Measurements from ENCODE around the gene GRIN2C.

Gene GRIN2C

GRCh38 chr17:74795327-74796020, 64.2 kb downstream of the GRIN2C start:
- Histone ChIP-seq H3K27me3 (ENCODE audit: insufficient read depth, low read length, poor library complexity) (no peaks in the 10 kb centered on the region), H3K79me2 (ENCODE audit: insufficient read depth, low read length) (no peaks in the 10 kb centered on the region), H3K9me3 (ENCODE audit: insufficient read depth, low read length, severe bottlenecking) (no peaks in the 10 kb centered on the region), H3K4me1 (ENCODE audit: insufficient read depth, low read length) (no peaks in the 10 kb centered on the region), H3K27ac (ENCODE audit: low read length) (no peak overlapping the region), H3K9ac (ENCODE audit: low read depth, low read length) (no peak overlapping the region), H3K4me2 (ENCODE audit: insufficient read depth, low read length) (no peak overlapping the region), H3K36me3 (ENCODE audit: insufficient read depth, low read length) (peaks cover 44% of the 10 kb centered on the region), H4K20me1 (ENCODE audit: insufficient read depth, low read length) (no peaks in the 10 kb centered on the region), H3K4me3 (ENCODE audit: low read depth in 1 of 2, low read length in 2 of 2) (no peak overlapping the region), H2AFZ (ENCODE audit: low read depth, low read length) (no peak overlapping the region)
- DNase-seq (no peak), ATAC-seq (ENCODE audit: insufficient read depth, low read depth) (no peak)
- no peak for TF ChIP-seq EZH2 (IDR thresholded peaks at IDR 0.05; ENCODE audit: borderline replicate concordance, low read depth, low read length, severe bottlenecking)
- TF ChIP-seq CTCF (IDR thresholded peaks at IDR 0.05; ENCODE audit: borderline replicate concordance, extremely low read depth, low read length, poor library complexity, severe bottlenecking): no peak

GRCh38 chr17:74792586-74793105, 67.0 kb downstream of the GRIN2C start:
- no peaks in the 10 kb centered on the region for H3K9me3 ChIP-seq (ENCODE audit: insufficient read depth, low read length, severe bottlenecking)
- H3K4me2 ChIP-seq (ENCODE audit: insufficient read depth, low read length): no peak overlapping the region
- no peaks in the 10 kb centered on the region for H3K79me2 ChIP-seq (ENCODE audit: insufficient read depth, low read length)
- H4K20me1 ChIP-seq (ENCODE audit: insufficient read depth, low read length): no peaks in the 10 kb centered on the region
- DNase-seq (no peak), ATAC-seq (ENCODE audit: insufficient read depth, low read depth) (no peak)
- H3K9ac ChIP-seq (ENCODE audit: low read depth, low read length): no peak overlapping the region
- no peaks in the 10 kb centered on the region for H3K27me3 ChIP-seq (ENCODE audit: insufficient read depth, low read length, poor library complexity)
- no peak overlapping the region for H3K27ac ChIP-seq (ENCODE audit: low read length)
- TF ChIP-seq CTCF (IDR thresholded peaks at IDR 0.05; ENCODE audit: borderline replicate concordance, extremely low read depth, low read length, poor library complexity, severe bottlenecking) (no peak), EZH2 (IDR thresholded peaks at IDR 0.05; ENCODE audit: borderline replicate concordance, low read depth, low read length, severe bottlenecking) (no peak)
- H3K4me3 ChIP-seq (ENCODE audit: low read depth in 1 of 2, low read length in 2 of 2): no peak overlapping the region
- H2AFZ ChIP-seq (ENCODE audit: low read depth, low read length): no peak overlapping the region
- peaks cover 26% of the 10 kb centered on the region for H3K36me3 ChIP-seq (ENCODE audit: insufficient read depth, low read length)
- H3K4me1 ChIP-seq (ENCODE audit: insufficient read depth, low read length): no peaks in the 10 kb centered on the region

Data from DND-41 (cell line).